OCI-LY1 (cell line): Measurements from ENCODE around the gene PHF20.
"Not testable (repeated sequence)": the region's sequence is repeated elsewhere in the genome, so short reads cannot be mapped to it uniquely, and the experiment has no call there.

Experiments
- H2AFZ ChIP-seq: fragments of 200-600 bp; sonication (generic), shearing (Covaris generic); 2 replicates; pipeline ENCODE4 v1.6.0; 2014; ENCODE audit warnings: antibody characterized with exemption, mild to moderate bottlenecking, low read length
- H3F3A ChIP-seq: fragments of 200-600 bp; sonication (generic), shearing (Covaris generic); 2 replicates; pipeline ENCODE4 v1.6.0; 2014; ENCODE audit warnings: mild to moderate bottlenecking, antibody characterized with exemption, low read length, moderate library complexity; ENCODE audit not compliant: insufficient read depth
- H3K27ac ChIP-seq: fragments of 200-600 bp; sonication (generic); 2 replicates; pipeline ENCODE4 v1.5.1; 2014; ENCODE audit warnings: low read length, mixed run types, mild to moderate bottlenecking, low read depth; ENCODE audit not compliant: poor library complexity, severe bottlenecking
- H3K27me3 ChIP-seq: fragments of 200-600 bp; sonication (generic); 2 replicates; pipeline ENCODE4 v1.6.0; 2014; ENCODE audit warnings: antibody characterized with exemption, mild to moderate bottlenecking, low read length, moderate library complexity; ENCODE audit not compliant: insufficient read depth
- H3K36me3 ChIP-seq: fragments of 200-600 bp; sonication (generic); 2 replicates; pipeline ENCODE4 v1.6.1; 2014; ENCODE audit warnings: mild to moderate bottlenecking, antibody characterized with exemption, low read length, moderate library complexity, mixed read lengths; ENCODE audit not compliant: insufficient read depth
- H3K4me1 ChIP-seq: fragments of 200-600 bp; sonication (generic); 2 replicates; pipeline ENCODE4 v1.5.1; 2014; ENCODE audit warnings: mild to moderate bottlenecking, low read length, moderate library complexity; ENCODE audit not compliant: insufficient read depth, severe bottlenecking
- H3K4me2 ChIP-seq: fragments of 200-600 bp; sonication (generic), shearing (Covaris generic); 2 replicates; pipeline ENCODE4 v1.6.1; 2014; ENCODE audit warnings: low read length
- H3K4me3 ChIP-seq: fragments of 200-600 bp; sonication (generic); 2 replicates; pipeline ENCODE4 v1.5.1; 2014; ENCODE audit warnings: low read length, low read depth, mild to moderate bottlenecking, mixed read lengths; ENCODE audit not compliant: poor library complexity, severe bottlenecking
- H3K79me2 ChIP-seq: fragments of 200-600 bp; shearing (Covaris generic); 2 replicates; pipeline ENCODE4 v1.6.1; 2016; ENCODE audit warnings: mixed run types, low read length, mixed read lengths; ENCODE audit not compliant: insufficient read depth
- H3K9ac ChIP-seq: fragments of 200-600 bp; sonication (generic), shearing (Covaris generic); 2 replicates; pipeline ENCODE4 v1.6.1; 2014; ENCODE audit warnings: mild to moderate bottlenecking, low read length, mixed read lengths
- H3K9me2 ChIP-seq: fragments of 200-600 bp; sonication (generic), shearing (Covaris generic); 2 replicates; pipeline ENCODE4 v1.6.1; 2014; ENCODE audit warnings: low read depth, mild to moderate bottlenecking, low read length, mixed read lengths
- H3K9me3 ChIP-seq: fragments of 200-600 bp; shearing (Covaris generic); 2 replicates; pipeline ENCODE4 v1.6.1; 2014; ENCODE audit warnings: low read length, mixed read lengths
- H4K20me1 ChIP-seq: fragments of 200-600 bp; sonication (generic), shearing (Covaris generic); 2 replicates; pipeline ENCODE4 v1.6.0; 2016; ENCODE audit warnings: mild to moderate bottlenecking, low read length; ENCODE audit not compliant: insufficient read depth
- EZH2 ChIP-seq: fragments of 200-600 bp; sonication (generic), shearing (Covaris generic); IDR thresholded peaks from 2 replicates; pipeline ENCODE4 v1.8.0; 2017; ENCODE audit warnings: borderline replicate concordance, mixed run types, mild to moderate bottlenecking, antibody characterized with exemption, low read length, moderate library complexity, mixed read lengths
- TF ChIP-seq, protein P1 (sequence below): fragments of 200-600 bp; sonication (generic), shearing (Covaris generic); IDR thresholded peaks from 2 replicates; pipeline ENCODE4 v1.5.1; 2017; ENCODE audit warnings: mild to moderate bottlenecking, antibody characterized with exemption, low read length, moderate library complexity, mixed read lengths

PHF20 gene

DNA sequence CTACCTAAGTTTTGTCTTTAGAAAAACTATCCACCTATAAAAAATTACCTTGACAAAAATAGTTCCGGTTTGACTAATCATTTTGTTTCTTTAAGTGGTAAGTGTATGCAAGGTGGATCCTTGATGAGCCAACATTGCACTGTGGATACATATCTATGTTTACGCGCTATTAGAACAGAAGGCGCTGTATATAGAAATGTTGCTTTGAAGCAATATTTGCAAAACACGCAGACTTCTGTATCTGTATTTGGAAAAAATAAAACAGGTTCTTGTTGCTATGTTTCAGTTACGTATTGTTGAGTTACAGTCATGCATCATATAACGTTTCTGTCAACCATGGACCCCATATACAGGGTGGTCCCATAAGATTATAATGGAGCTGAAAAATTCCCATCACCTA is 178.3 kb downstream of the PHF20 start:
- no peak overlapping the region for H3K4me2 ChIP-seq
- no peak overlapping the region for H3K9ac ChIP-seq
- TF ChIP-seq EZH2: no peak

DNA sequence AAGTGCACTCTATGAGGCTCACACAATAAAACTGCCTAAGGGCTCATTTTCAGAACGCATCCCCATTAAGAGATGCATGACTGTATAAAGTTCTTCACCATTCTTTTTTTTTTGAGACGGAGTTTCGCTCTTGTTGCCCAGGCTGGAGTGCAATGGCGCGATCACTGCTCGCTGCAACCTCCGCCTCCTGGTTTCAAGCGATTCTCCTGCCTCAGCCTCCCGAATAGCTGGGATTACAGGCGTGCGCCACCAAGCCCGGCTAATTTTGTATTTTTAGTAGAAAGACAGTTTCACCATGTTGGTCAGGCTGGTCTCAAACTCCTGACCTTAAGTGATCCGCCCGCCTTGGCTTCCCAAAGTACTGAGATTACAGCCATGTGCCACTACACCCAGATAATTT is 180.3 kb downstream of the PHF20 start:
- H3K27ac ChIP-seq, H3K9ac ChIP-seq, H3F3A ChIP-seq, H4K20me1 ChIP-seq, H3K9me2 ChIP-seq, H3K9me3 ChIP-seq, H3K27me3 ChIP-seq, H2AFZ ChIP-seq: not testable (repeated sequence)
- Histone ChIP-seq H3K36me3 (peaks cover 23% of the 10 kb centered on the region; the same call in 1 of the 2 replicates), H3K79me2 (peaks cover 13% of the 10 kb centered on the region), H3K4me3 (peak overlapping the region; percentile 94), H3K4me2 (peak overlapping the region; percentile 88; the same call in 1 of the 2 replicates), H3K4me1 (peaks cover 22% of the 10 kb centered on the region)

More for the DNA sequence above, 178.3 kb downstream of the PHF20 start:
- no peak overlapping the region for H3K4me3 ChIP-seq
- H3K4me1 ChIP-seq: peaks cover 16% of the 10 kb centered on the region
- peaks cover 30% of the 10 kb centered on the region; the same call in 1 of the 2 replicates for H3K36me3 ChIP-seq
- H3K27ac ChIP-seq: no peak overlapping the region
- H2AFZ ChIP-seq: no peak overlapping the region
- no peaks in the 10 kb centered on the region for H3K9me2 ChIP-seq
- no peaks in the 10 kb centered on the region for H4K20me1 ChIP-seq
- H3K79me2 ChIP-seq: peaks cover 13% of the 10 kb centered on the region
- no peaks in the 10 kb centered on the region for H3K27me3 ChIP-seq
- H3K9me3 ChIP-seq: no peaks in the 10 kb centered on the region
- H3F3A ChIP-seq: no peaks in the 10 kb centered on the region

DNA sequence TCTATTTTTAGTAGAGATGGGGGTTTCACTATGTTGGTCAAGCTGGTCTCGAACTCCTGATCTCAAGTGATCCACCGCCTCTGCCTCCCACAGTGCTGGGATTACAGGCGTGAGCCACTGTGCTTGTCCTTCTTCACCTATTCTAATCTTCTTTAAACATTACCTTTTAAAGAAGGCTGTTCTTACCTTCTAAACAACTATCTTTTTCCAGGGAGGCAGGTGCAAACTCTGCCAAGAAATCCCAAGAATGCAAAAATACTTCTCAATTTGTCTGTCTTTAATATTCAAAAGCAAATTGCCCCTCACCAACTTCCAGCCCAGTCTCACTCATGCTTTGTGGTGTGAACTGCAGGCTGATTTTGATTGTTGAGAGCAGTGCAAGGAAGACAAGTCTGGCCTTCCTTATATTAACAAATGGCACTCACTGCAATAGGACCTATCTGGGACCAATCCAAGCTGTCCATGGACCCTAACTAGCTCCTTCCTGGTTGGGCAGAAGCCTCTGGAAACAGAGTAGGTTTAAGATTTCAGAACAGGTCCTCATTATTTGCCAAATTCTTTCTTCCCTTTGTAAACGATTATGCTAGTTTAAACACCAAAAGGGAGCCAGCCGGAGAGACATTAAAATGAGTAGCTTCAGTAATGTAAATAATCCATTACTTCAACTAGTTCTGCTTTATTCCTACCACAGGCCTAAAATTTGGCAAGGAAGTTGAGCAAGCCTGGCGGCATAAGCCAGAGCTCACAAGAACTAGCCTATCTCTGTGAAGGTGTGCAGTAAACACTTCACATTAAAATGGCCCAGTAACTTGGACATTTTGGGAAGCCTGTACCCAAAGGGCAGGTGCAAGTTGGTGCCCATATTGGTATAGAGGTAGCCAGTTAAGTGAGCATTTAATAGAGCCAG is 180.9 kb downstream of the PHF20 start:
- no peak for TF ChIP-seq EZH2
- TF ChIP-seq, protein P1, sequence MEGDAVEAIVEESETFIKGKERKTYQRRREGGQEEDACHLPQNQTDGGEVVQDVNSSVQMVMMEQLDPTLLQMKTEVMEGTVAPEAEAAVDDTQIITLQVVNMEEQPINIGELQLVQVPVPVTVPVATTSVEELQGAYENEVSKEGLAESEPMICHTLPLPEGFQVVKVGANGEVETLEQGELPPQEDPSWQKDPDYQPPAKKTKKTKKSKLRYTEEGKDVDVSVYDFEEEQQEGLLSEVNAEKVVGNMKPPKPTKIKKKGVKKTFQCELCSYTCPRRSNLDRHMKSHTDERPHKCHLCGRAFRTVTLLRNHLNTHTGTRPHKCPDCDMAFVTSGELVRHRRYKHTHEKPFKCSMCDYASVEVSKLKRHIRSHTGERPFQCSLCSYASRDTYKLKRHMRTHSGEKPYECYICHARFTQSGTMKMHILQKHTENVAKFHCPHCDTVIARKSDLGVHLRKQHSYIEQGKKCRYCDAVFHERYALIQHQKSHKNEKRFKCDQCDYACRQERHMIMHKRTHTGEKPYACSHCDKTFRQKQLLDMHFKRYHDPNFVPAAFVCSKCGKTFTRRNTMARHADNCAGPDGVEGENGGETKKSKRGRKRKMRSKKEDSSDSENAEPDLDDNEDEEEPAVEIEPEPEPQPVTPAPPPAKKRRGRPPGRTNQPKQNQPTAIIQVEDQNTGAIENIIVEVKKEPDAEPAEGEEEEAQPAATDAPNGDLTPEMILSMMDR: no peak
- Histone ChIP-seq H3K9me3 (no peaks in the 10 kb centered on the region), H3K36me3 (peaks cover 16% of the 10 kb centered on the region; the same call in 1 of the 2 replicates), H2AFZ (no peak overlapping the region), H3K27me3 (no peaks in the 10 kb centered on the region), H3K27ac (peak overlapping the region; percentile 94), H3K4me2 (peak overlapping the region; percentile 88), H3K9ac (peak overlapping the region; percentile 90), H4K20me1 (no peaks in the 10 kb centered on the region), H3K79me2 (peaks cover 13% of the 10 kb centered on the region), H3K4me1 (peaks cover 22% of the 10 kb centered on the region), H3F3A (no peaks in the 10 kb centered on the region), H3K9me2 (no peaks in the 10 kb centered on the region), H3K4me3 (peak overlapping the region; percentile 94)

DNA sequence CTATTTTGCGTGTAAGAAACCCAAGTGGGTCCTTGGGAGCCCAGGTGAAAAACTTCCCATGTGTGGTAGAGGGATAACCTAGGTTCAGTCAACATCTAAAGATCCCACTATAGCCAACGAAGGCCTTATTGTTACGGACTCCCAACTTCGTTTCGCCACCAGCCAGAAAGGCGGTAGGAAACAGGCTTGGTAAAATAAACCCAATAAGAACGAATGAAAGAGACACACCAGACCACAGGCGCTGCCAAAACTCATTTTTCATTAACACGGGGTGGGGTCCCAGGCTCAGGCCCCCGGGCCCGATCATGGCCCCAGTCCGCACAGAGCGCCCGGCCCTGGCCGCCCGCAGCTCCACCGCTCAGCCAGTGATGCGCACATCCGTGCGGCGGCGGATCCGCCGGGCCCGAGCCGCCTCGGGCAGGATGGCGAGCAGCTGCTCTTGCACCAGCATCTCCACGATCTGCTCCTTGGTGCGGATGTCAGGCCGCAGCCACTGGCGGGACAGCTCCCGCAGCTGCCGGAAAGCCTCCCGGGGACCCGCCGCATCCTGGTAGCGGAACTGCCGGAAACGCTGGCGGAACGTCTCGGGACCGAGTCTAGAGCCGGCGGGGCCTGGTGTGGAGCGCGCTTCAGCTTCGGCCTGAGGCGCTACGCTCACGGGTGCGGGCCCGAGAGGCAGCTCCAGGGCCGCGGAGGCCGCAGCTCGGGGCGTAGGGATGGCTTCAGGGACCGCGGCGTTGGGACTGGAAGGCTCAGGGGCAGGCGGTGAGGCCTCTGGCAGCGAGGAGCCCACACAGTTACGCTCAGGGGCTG is 181.8 kb downstream of the PHF20 start:
- H3K9me2 ChIP-seq: no peaks in the 10 kb centered on the region
- H3K27me3 ChIP-seq: no peaks in the 10 kb centered on the region
- peak overlapping the region; percentile 94 for H3K4me3 ChIP-seq
- peak overlapping the region; percentile 88 for H3K4me2 ChIP-seq
- H3F3A ChIP-seq: no peaks in the 10 kb centered on the region
- peaks cover 13% of the 10 kb centered on the region for H3K79me2 ChIP-seq
- H3K9me3 ChIP-seq: no peaks in the 10 kb centered on the region
- H3K36me3 ChIP-seq: peaks cover 7% of the 10 kb centered on the region; the same call in 1 of the 2 replicates
- peak overlapping the region; percentile 94 for H3K27ac ChIP-seq
- H3K9ac ChIP-seq: peak overlapping the region; percentile 90
- peaks cover 22% of the 10 kb centered on the region for H3K4me1 ChIP-seq
- TF ChIP-seq, protein P1: no peak
- no peak for TF ChIP-seq EZH2
- H4K20me1 ChIP-seq: no peaks in the 10 kb centered on the region
- no peak overlapping the region for H2AFZ ChIP-seq
